Gastrocnemius medialis (tissue), 4 donors: Measurements from ENCODE around the gene CAV1. TPM values are rescaled to one million over a fixed set of nuclear protein-coding genes. Genes with fewer than 3 reads are reported as not detected.

Experiments
- ATAC-seq, 2 donors: fragments of 150-250 bp; one replicate each; pipeline ENCODE4 v1.9.1; 2016
- DNase-seq, 2 donors: peaks; one replicate each; pipeline ENCODE4 v3.0.0-alpha.2; 2019
- H3K27ac ChIP-seq, 4 donors: fragments of 200-600 bp; sonication (generic); 1 replicate in 1 of 4; 2 replicates in 3 of 4; pipeline ENCODE4 v1.5.1; 2016 to 2018; ENCODE audit warnings: mild to moderate bottlenecking in 2 of 4, moderate library complexity in 1 of 4
- H3K27me3 ChIP-seq, 3 donors: fragments of 200-600 bp; sonication (generic) in 2 of 3; 1 replicate in 1 of 3; 2 replicates in 2 of 3; pipeline versions ENCODE4 v1.5.1 to v1.6.0; 2016 to 2019; ENCODE audit warnings: mild to moderate bottlenecking in 1 of 3, moderate library complexity in 1 of 3
- H3K36me3 ChIP-seq, 2 donors: fragments of 200-600 bp; sonication (generic) in 1 of 2; one replicate each; pipeline ENCODE4 v1.5.1; 2017 to 2018
- H3K4me1 ChIP-seq, 2 donors: fragments of 200-600 bp; sonication (generic) in 1 of 2; one replicate each; pipeline ENCODE4 v1.5.1; 2016 to 2017; ENCODE audit warnings: mild to moderate bottlenecking in 2 of 2
- H3K4me3 ChIP-seq, 4 donors: fragments of 200-600 bp; sonication (generic) in 3 of 4; 1 replicate in 1 of 4; 2 replicates in 3 of 4; pipeline ENCODE4 v1.5.1; 2016 to 2019; ENCODE audit warnings: mild to moderate bottlenecking in 2 of 4
- H3K9me3 ChIP-seq, 3 donors: fragments of 200-600 bp; sonication (generic) in 2 of 3; 1 replicate in 1 of 3; 2 replicates in 2 of 3; pipeline ENCODE4 v1.5.1; 2016 to 2019
- CTCF ChIP-seq, 5 experiments: fragments of 450-650 bp in 3 of 5; fragments of 200-600 bp in 2 of 5; sonication (generic) in 2 of 5; IDR thresholded peaks in 4 of 5; conservative IDR thresholded peaks in 1 of 5; 1 replicate in 4 of 5; 2 replicates in 1 of 5; pipeline ENCODE4 v1.5.1; 2016 to 2019; ENCODE audit warnings: antibody characterized with exemption in 5 of 5, mild to moderate bottlenecking in 3 of 5, moderate library complexity in 3 of 5
- POLR2A ChIP-seq, 2 donors: fragments of 450-650 bp; IDR thresholded peaks; one replicate each; pipeline ENCODE4 v1.6.1; 2017; ENCODE audit warnings: antibody characterized with exemption in 2 of 2, mild to moderate bottlenecking in 2 of 2, moderate library complexity in 2 of 2
- in situ Hi-C, 4 donors: fragments of 200-750 bp; cut with MboI; loops; one replicate each; pipeline versions ENCODE4 v1.15.0 to v1.8.0; 2017; ENCODE audit warnings: low sequenced_read_pairs in 4 of 4
- intact Hi-C: fragments of 100-400 bp; cut with DNase I; formaldehyde crosslinking; loops from one replicate; pipeline ENCODE4 v1.15.1; 2023; ENCODE audit warnings: low total_unique reads
- total RNA-seq, 4 donors: library from RNA; depleted of rRNA; stranded (reverse); fragments of >200 nt; gene quantifications; one replicate each; pipeline versions ENCODE4 v1.1.0 to v1.2.3, GENCODE V29; 2016

Gene CAV1
- total RNA-seq, 4 donors from 2014 or later, result 64.7 to 87.8 (median 71.2) TPM

GRCh38 chr7:116588641-116589594 is 64.1 kb downstream of the CAV1 start:
- Histone ChIP-seq H3K27ac (peak overlapping the region in 2 of 4 donors; percentile 36 to 37), H3K4me1 (peaks cover 10 to 12% of the 10 kb centered on the region in 2 donors), H3K9me3 (no peaks in the 10 kb centered on the region), H3K27me3 (no peaks in the 10 kb centered on the region), H3K4me3 (no peak overlapping the region), H3K36me3 (no peaks in the 10 kb centered on the region)
- TF ChIP-seq CTCF (IDR thresholded peaks at IDR 0.05 in 4 of 5, conservative IDR thresholded peaks at IDR 0.05 in 1 of 5) (peak; percentile 66 to 84 (median 71)), POLR2A (IDR thresholded peaks at IDR 0.05) (no peak)
- peak in 1 of 2 donors; percentile 31 for ATAC-seq
- intact Hi-C loops, result loop anchor here (1.0 to 10.0 kb wide), 2 partner anchors 331 to 414 kb away; no protein-coding TSS in a partner anchor
- in situ Hi-C loops, result loop anchor here in 3 of 4 donors (10.0 to 25.0 kb wide), 3 partner anchors 54 to 327 kb away; partner anchors contain the start of gene CAV1 (in 1 of the 3)
- no peak for DNase-seq

- ATAC-seq, result peak; percentile 64 to 66
- Histone ChIP-seq H3K27ac (peak overlapping the region; percentile 27 to 64 (median 36)), H3K36me3 (no peaks in the 10 kb centered on the region), H3K27me3 (no peaks in the 10 kb centered on the region), H3K4me1 (peaks cover 10 to 12% of the 10 kb centered on the region in 2 donors), H3K9me3 (no peaks in the 10 kb centered on the region), H3K4me3 (peak overlapping the region; percentile 28 to 44 (median 40))
- TF ChIP-seq CTCF (IDR thresholded peaks at IDR 0.05 in 4 of 5, conservative IDR thresholded peaks at IDR 0.05 in 1 of 5), result peak; percentile 63 to 83 (median 74)
- TF ChIP-seq POLR2A (IDR thresholded peaks at IDR 0.05), result no peak
- intact Hi-C loops (loop anchor here (1.0 to 5.0 kb wide), 4 partner anchors 37 to 218 kb away; no protein-coding TSS in a partner anchor), in situ Hi-C loops (loop anchor here (5.0 to 25.0 kb wide), 7 partner anchors 73 to 417 kb away; no protein-coding TSS in a partner anchor)
- no peak for DNase-seq
Observed at GRCh38 chr7:116591202-116592040, 66.6 kb downstream of the CAV1 start.

- TF ChIP-seq CTCF (IDR thresholded peaks at IDR 0.05 in 4 of 5, conservative IDR thresholded peaks at IDR 0.05 in 1 of 5) (peak in 1 of 5 experiments; percentile 7), POLR2A (IDR thresholded peaks at IDR 0.05) (no peak)
- in situ Hi-C loops, result loop anchor here (5.0 to 25.0 kb wide), 7 partner anchors 73 to 417 kb away; no protein-coding TSS in a partner anchor
- H3K27ac ChIP-seq, result peak overlapping the region; percentile 43 to 64 (median 53)
- ATAC-seq, result peak in 1 of 2 donors; percentile 7
- DNase-seq, result no peak
- no peaks in the 10 kb centered on the region for H3K27me3 ChIP-seq
- H3K9me3 ChIP-seq, result no peaks in the 10 kb centered on the region
- intact Hi-C loops, result loop anchor here (2.0 to 5.0 kb wide), 3 partner anchors 37 to 135 kb away; no protein-coding TSS in a partner anchor
- H3K4me3 ChIP-seq, result peak overlapping the region; percentile 28 to 44 (median 40)
- peaks cover 10 to 12% of the 10 kb centered on the region in 2 donors for H3K4me1 ChIP-seq
- no peaks in the 10 kb centered on the region for H3K36me3 ChIP-seq
Observed at GRCh38 chr7:116592041-116592355, 67.2 kb downstream of the CAV1 start.

- H3K4me1 ChIP-seq, result peaks cover 10 to 12% of the 10 kb centered on the region in 2 donors
- peak overlapping the region; percentile 28 to 44 (median 40) for H3K4me3 ChIP-seq
- DNase-seq (no peak), ATAC-seq (peak; percentile 53 to 59)
- no peaks in the 10 kb centered on the region for H3K36me3 ChIP-seq
- intact Hi-C loops, result loop anchor here (2.0 to 5.0 kb wide), 3 partner anchors 36 to 135 kb away; no protein-coding TSS in a partner anchor
- H3K27ac ChIP-seq, result peak overlapping the region; percentile 43 to 64 (median 53)
- in situ Hi-C loops, result loop anchor here (5.0 to 25.0 kb wide), 7 partner anchors 72 to 418 kb away; no protein-coding TSS in a partner anchor
- no peaks in the 10 kb centered on the region for H3K9me3 ChIP-seq
- TF ChIP-seq POLR2A (IDR thresholded peaks at IDR 0.05) (no peak), CTCF (IDR thresholded peaks at IDR 0.05 in 4 of 5, conservative IDR thresholded peaks at IDR 0.05 in 1 of 5) (no peak)
- H3K27me3 ChIP-seq, result no peaks in the 10 kb centered on the region
Observed at GRCh38 chr7:116592445-116592844, 67.6 kb downstream of the CAV1 start.
